Ascending aorta (tissue), 2 donors: ENCODE data around the gene GPD2. TPM values are rescaled to one million over a fixed set of nuclear protein-coding genes. Genes with fewer than 3 reads are reported as not detected.

Experiments used
- DNase-seq, 2 donors: peaks; one replicate each; pipeline ENCODE4 v3.0.0-alpha.2; 2019; ENCODE audit warnings: low spot score in 2 of 2
- H3K27ac ChIP-seq, 2 donors: fragments of 200-600 bp; sonication (generic); one replicate each; pipeline ENCODE4 v1.5.1; 2016 to 2017; ENCODE audit warnings: mild to moderate bottlenecking in 1 of 2
- H3K27me3 ChIP-seq: fragments of 200-600 bp; sonication (generic); one replicate; pipeline ENCODE4 v1.5.1; 2017
- H3K36me3 ChIP-seq, 2 donors: fragments of 200-600 bp; sonication (generic); one replicate each; pipeline ENCODE4 v1.5.1; 2016
- H3K4me1 ChIP-seq, 2 donors: fragments of 200-600 bp; sonication (generic); one replicate each; pipeline ENCODE4 v1.5.1; 2016 to 2017; ENCODE audit warnings: mild to moderate bottlenecking in 1 of 2
- H3K4me3 ChIP-seq, 2 donors: fragments of 200-600 bp; sonication (generic); one replicate each; pipeline ENCODE4 v1.5.1; 2016 to 2017; ENCODE audit warnings: mild to moderate bottlenecking in 1 of 2
- H3K9me3 ChIP-seq, 2 donors: fragments of 200-600 bp; sonication (generic); one replicate each; pipeline ENCODE4 v1.5.1; 2016
- CTCF ChIP-seq, 3 experiments: fragments of 200-600 bp in 2 of 3; fragments of 450-650 bp in 1 of 3; sonication (generic) in 2 of 3; IDR thresholded peaks; one replicate each; pipeline ENCODE4 v1.5.1; 2016 to 2019; ENCODE audit warnings: antibody characterized with exemption in 3 of 3, mild to moderate bottlenecking in 1 of 3, moderate library complexity in 1 of 3
- intact Hi-C: fragments of 100-400 bp; cut with DNase I; formaldehyde crosslinking; loops from one replicate; pipeline ENCODE4 v1.15.1; 2023
- total RNA-seq: library from RNA; depleted of rRNA; stranded (reverse); fragments of >200 nt; gene quantifications from one replicate; pipeline ENCODE4 v1.1.0, GENCODE V29; 2016

Gene GPD2
- total RNA-seq, 1 donor from 2014 or later, result 20.0 TPM

GRCh38 chr2:156505696-156506095 lies 69.5 kb downstream of the GPD2 start:
- Histone ChIP-seq H3K27ac (no peak overlapping the region), H3K27me3 (no peaks in the 10 kb centered on the region), H3K9me3 (no peaks in the 10 kb centered on the region), H3K4me1 (no peaks in the 10 kb centered on the region), H3K4me3 (no peak overlapping the region), H3K36me3 (no peaks in the 10 kb centered on the region)
- no peak for TF ChIP-seq CTCF (IDR thresholded peaks at IDR 0.05)
- no peak for DNase-seq
- intact Hi-C loops, result no loop called here

- Histone ChIP-seq H3K36me3 (peaks cover 5 to 8% of the 10 kb centered on the region in 2 donors), H3K4me3 (no peak overlapping the region), H3K9me3 (no peaks in the 10 kb centered on the region), H3K27ac (no peak overlapping the region), H3K4me1 (no peaks in the 10 kb centered on the region), H3K27me3 (no peaks in the 10 kb centered on the region)
- TF ChIP-seq CTCF (IDR thresholded peaks at IDR 0.05), result no peak
- no peak for DNase-seq
- intact Hi-C loops, result no loop called here
These were observed 74.9 kb downstream of the GPD2 start for GRCh38 chr2:156511122-156511521.

- no peak for DNase-seq
- intact Hi-C loops, result no loop called here
- H3K36me3 ChIP-seq, result peaks cover 5 to 8% of the 10 kb centered on the region in 2 donors
- no peak for TF ChIP-seq CTCF (IDR thresholded peaks at IDR 0.05)
- H3K4me1 ChIP-seq, result no peaks in the 10 kb centered on the region
- no peaks in the 10 kb centered on the region for H3K9me3 ChIP-seq
- H3K27ac ChIP-seq, result no peak overlapping the region
- H3K4me3 ChIP-seq, result no peak overlapping the region
- no peaks in the 10 kb centered on the region for H3K27me3 ChIP-seq
These were observed 75.6 kb downstream of the GPD2 start for GRCh38 chr2:156511803-156512202.

GRCh38 chr2:156512451-156512850 lies 76.3 kb downstream of the GPD2 start:
- Histone ChIP-seq H3K4me3 (no peak overlapping the region), H3K4me1 (no peaks in the 10 kb centered on the region), H3K9me3 (no peaks in the 10 kb centered on the region), H3K36me3 (peaks cover 5 to 8% of the 10 kb centered on the region in 2 donors), H3K27me3 (no peaks in the 10 kb centered on the region), H3K27ac (no peak overlapping the region)
- TF ChIP-seq CTCF (IDR thresholded peaks at IDR 0.05), result no peak
- intact Hi-C loops, result no loop called here
- no peak for DNase-seq

- no peak overlapping the region for H3K27ac ChIP-seq
- TF ChIP-seq CTCF (IDR thresholded peaks at IDR 0.05), result no peak
- DNase-seq, result no peak
- peaks cover 5 to 8% of the 10 kb centered on the region in 2 donors for H3K36me3 ChIP-seq
- H3K9me3 ChIP-seq, result no peaks in the 10 kb centered on the region
- H3K4me3 ChIP-seq, result no peak overlapping the region
- intact Hi-C loops, result no loop called here
- no peaks in the 10 kb centered on the region for H3K27me3 ChIP-seq
- H3K4me1 ChIP-seq, result no peaks in the 10 kb centered on the region
These were observed 77.0 kb downstream of the GPD2 start for GRCh38 chr2:156513219-156513618.

- Histone ChIP-seq H3K9me3 (no peaks in the 10 kb centered on the region), H3K36me3 (peaks cover under 1 to 13% of the 10 kb centered on the region in 2 donors), H3K27ac (no peak overlapping the region), H3K4me1 (no peaks in the 10 kb centered on the region), H3K4me3 (no peak overlapping the region), H3K27me3 (no peaks in the 10 kb centered on the region)
- TF ChIP-seq CTCF (IDR thresholded peaks at IDR 0.05), result no peak
- intact Hi-C loops, result no loop called here
- DNase-seq, result no peak
These were observed 81.2 kb downstream of the GPD2 start for GRCh38 chr2:156517419-156517818.
